Measurements from ENCODE around the gene MEIS2. TPM values are rescaled to one million over a fixed set of nuclear protein-coding genes. Genes with fewer than 3 reads are reported as not detected.

The MEIS2 gene
- total RNA-seq, 1 experiment from 2014 or later: 9.3 TPM

GRCh38 chr15:36894075-36894474 lies 206.3 kb downstream of the MEIS2 start:
- POLR2A ChIA-PET (ENCODE audit: low non-redundant PET): no interaction called here
- no peaks in the 10 kb centered on the region for H3K9me3 ChIP-seq (ENCODE audit: low read depth, low read length, poor library complexity, severe bottlenecking)

GRCh38 chr15:36893276-36893675 lies 207.1 kb downstream of the MEIS2 start:
- DNase-seq (ENCODE audit: low spot score): no peak
- intact Hi-C loops (cut with micrococcal nuclease; ENCODE audit: unreplicated experiment): no loop called here
- CTCF ChIA-PET: interaction anchor here (0.6 kb wide), 1 partner anchor 11 kb away, joined by 7 read pairs; no protein-coding TSS in a partner anchor
- H3K36me3 ChIP-seq (ENCODE audit: insufficient read depth, low read length, poor library complexity, severe bottlenecking): no peaks in the 10 kb centered on the region
- H3K27me3 ChIP-seq (replicated peaks; ENCODE audit: insufficient read depth, low read depth, low read length, poor library complexity): no peaks in the 10 kb centered on the region
- POLR2A ChIA-PET (ENCODE audit: low non-redundant PET): no interaction called here
- no peaks in the 10 kb centered on the region for H3K4me1 ChIP-seq (ENCODE audit: insufficient read depth, low read length, poor library complexity, severe bottlenecking)
- TF ChIP-seq EZH2 (IDR thresholded peaks at IDR 0.05; ENCODE audit: borderline replicate concordance, low read depth, low read length, poor library complexity, severe bottlenecking): no peak
- TF ChIP-seq CTCF (conservative IDR thresholded peaks at IDR 0.05; ENCODE audit: low read depth, low read length): no peak
- no peak overlapping the region for H3K4me3 ChIP-seq (ENCODE audit: low read depth, low read length, poor library complexity, severe bottlenecking)
- no peaks in the 10 kb centered on the region for H3K9me3 ChIP-seq (ENCODE audit: low read depth, low read length, poor library complexity, severe bottlenecking)
- no peak overlapping the region for H3K27ac ChIP-seq (ENCODE audit: low read depth, low read length, poor library complexity, severe bottlenecking)
- BruUV-seq (replicated peaks): no TSS peak

More at GRCh38 chr15:36894075-36894474, 206.3 kb downstream of the MEIS2 start:
- H3K4me3 ChIP-seq (ENCODE audit: low read depth, low read length, poor library complexity, severe bottlenecking): no peak overlapping the region
- no TSS peak for BruUV-seq (replicated peaks)
- no peaks in the 10 kb centered on the region for H3K36me3 ChIP-seq (ENCODE audit: insufficient read depth, low read length, poor library complexity, severe bottlenecking)
- intact Hi-C loops (cut with micrococcal nuclease; ENCODE audit: unreplicated experiment): no loop called here
- H3K4me1 ChIP-seq (ENCODE audit: insufficient read depth, low read length, poor library complexity, severe bottlenecking): no peaks in the 10 kb centered on the region
- no peak for DNase-seq (ENCODE audit: low spot score)
- H3K27me3 ChIP-seq (replicated peaks; ENCODE audit: insufficient read depth, low read depth, low read length, poor library complexity): no peaks in the 10 kb centered on the region
- H3K27ac ChIP-seq (ENCODE audit: low read depth, low read length, poor library complexity, severe bottlenecking): no peak overlapping the region
- TF ChIP-seq CTCF (conservative IDR thresholded peaks at IDR 0.05; ENCODE audit: low read depth, low read length): no peak
- no peak for TF ChIP-seq EZH2 (IDR thresholded peaks at IDR 0.05; ENCODE audit: borderline replicate concordance, low read depth, low read length, poor library complexity, severe bottlenecking)
- CTCF ChIA-PET: no interaction called here

GRCh38 chr15:36888011-36888992 lies 212.0 kb downstream of the MEIS2 start:
- intact Hi-C loops (cut with micrococcal nuclease; ENCODE audit: unreplicated experiment): no loop called here
- H3K4me1 ChIP-seq (ENCODE audit: insufficient read depth, low read length, poor library complexity, severe bottlenecking): peaks cover 6% of the 10 kb centered on the region
- no peak for TF ChIP-seq CTCF (conservative IDR thresholded peaks at IDR 0.05; ENCODE audit: low read depth, low read length)
- no peak for TF ChIP-seq EZH2 (IDR thresholded peaks at IDR 0.05; ENCODE audit: borderline replicate concordance, low read depth, low read length, poor library complexity, severe bottlenecking)
- H3K4me3 ChIP-seq (ENCODE audit: low read depth, low read length, poor library complexity, severe bottlenecking): no peak overlapping the region
- no peaks in the 10 kb centered on the region for H3K36me3 ChIP-seq (ENCODE audit: insufficient read depth, low read length, poor library complexity, severe bottlenecking)
- H3K27ac ChIP-seq (ENCODE audit: low read depth, low read length, poor library complexity, severe bottlenecking): no peak overlapping the region
- DNase-seq (ENCODE audit: low spot score): no peak
- no peaks in the 10 kb centered on the region for H3K9me3 ChIP-seq (ENCODE audit: low read depth, low read length, poor library complexity, severe bottlenecking)
- ChIA-PET CTCF (no interaction called here), POLR2A (ENCODE audit: low non-redundant PET) (no interaction called here)
- peaks cover 13% of the 10 kb centered on the region for H3K27me3 ChIP-seq (replicated peaks; ENCODE audit: insufficient read depth, low read depth, low read length, poor library complexity)
- BruUV-seq (replicated peaks): no TSS peak

Data from A673 (cell line).